HepG2 (cell line): ENCODE measurements around the gene CRY1. TPM values are rescaled to one million over a fixed set of nuclear protein-coding genes. Genes with fewer than 3 reads are reported as not detected.

Experiments
- CREBL2 ChIP-seq: sonication (generic); formaldehyde crosslinking; IDR thresholded peaks from 2 replicates; pipeline ENCODE4 v1.8.1; 2023; ENCODE audit warnings: missing genetic modification reagents, mild to moderate bottlenecking, borderline replicate concordance
- ELF4 ChIP-seq: sonication (generic); formaldehyde crosslinking; IDR thresholded peaks from 2 replicates; pipeline ENCODE4 v1.5.0; 2020; ENCODE audit warnings: missing genetic modification reagents, mild to moderate bottlenecking, moderate library complexity, borderline replicate concordance
- HES4 ChIP-seq: sonication (generic); formaldehyde crosslinking; IDR thresholded peaks from 2 replicates; pipeline ENCODE4 v1.9.0; 2021; ENCODE audit warnings: mild to moderate bottlenecking, missing genetic modification reagents, borderline replicate concordance
- HMGXB3 ChIP-seq: sonication (generic); formaldehyde crosslinking; IDR thresholded peaks from 2 replicates; pipeline ENCODE4 v1.4.0; 2020; ENCODE audit warnings: missing genetic modification reagents, borderline replicate concordance
- KDM5B ChIP-seq: sonication (generic); formaldehyde crosslinking; IDR thresholded peaks from 2 replicates; pipeline ENCODE4 v1.4.0; 2020; ENCODE audit warnings: missing genetic modification reagents, mild to moderate bottlenecking, borderline replicate concordance
- MATR3 ChIP-seq: sonication (generic); formaldehyde crosslinking; IDR thresholded peaks from 2 replicates; pipeline ENCODE4 v1.4.0; 2020; ENCODE audit warnings: missing genetic modification reagents
- NKX3-1 ChIP-seq: sonication (generic); formaldehyde crosslinking; IDR thresholded peaks from 2 replicates; pipeline ENCODE4 v1.5.0; 2020; ENCODE audit warnings: missing genetic modification reagents
- NPAS2 ChIP-seq: sonication (generic); formaldehyde crosslinking; IDR thresholded peaks from 2 replicates; pipeline ENCODE4 v1.8.0; 2022; ENCODE audit warnings: mild to moderate bottlenecking, missing genetic modification reagents, borderline replicate concordance
- RBM22 ChIP-seq: fragments of 200-400 bp; formaldehyde crosslinking; optimal IDR thresholded peaks from 2 replicates; pipeline ENCODE3; 2017; ENCODE audit warnings: mild to moderate bottlenecking, low read length, moderate library complexity
- SMARCC2 ChIP-seq: fragments of 450-650 bp; IDR thresholded peaks from 2 replicates; pipeline ENCODE4 v1.6.1; 2017; ENCODE audit warnings: antibody characterized with exemption, mild to moderate bottlenecking
- SUZ12 ChIP-seq: fragments of 150-350 bp; IDR thresholded peaks from 2 replicates; pipeline ENCODE4 v1.6.1; 2014; ENCODE audit warnings: low read depth, low read length
- TFE3 ChIP-seq: IDR thresholded peaks from 2 replicates; pipeline ENCODE4 v1.6.1; 2016
- ZFAT ChIP-seq: sonication (generic); formaldehyde crosslinking; conservative IDR thresholded peaks from 2 replicates; pipeline ENCODE4 v1.8.1; 2023; ENCODE audit warnings: missing genetic modification reagents, inconsistent platforms
- ZNF230 ChIP-seq: sonication (generic); formaldehyde crosslinking; IDR thresholded peaks from 2 replicates; pipeline ENCODE4 v1.4.0; 2020; ENCODE audit warnings: mild to moderate bottlenecking, missing genetic modification reagents
- ZSCAN29 ChIP-seq: sonication (generic); formaldehyde crosslinking; conservative IDR thresholded peaks from 2 replicates; pipeline ENCODE4 v1.4.0; 2020; ENCODE audit warnings: mild to moderate bottlenecking, missing genetic modification reagents
- polyA plus RNA-seq, 8 experiments: library from polyadenylated mRNA; depleted of rRNA in 3 of 8; stranded (reverse) in 7 of 8; unstranded in 1 of 8; fragments of >200 nt; fragmentation: Illumina TruSeq in 4 of 8; extraction: Trizol in 4 of 8; gene quantifications; 2 replicates each; pipeline versions ENCODE4 v1.2.1 to v1.2.3, GENCODE V29; 2011 to 2016; ENCODE audit warnings: low read depth in 4 of 8, missing spikeins in 1 of 8, mixed read lengths in 1 of 8; ENCODE audit not compliant: insufficient read depth in 1 of 8
- total RNA-seq, 5 experiments: library from RNA; depleted of rRNA; stranded (reverse); fragments of >200 nt; fragmentation: Illumina TruSeq; extraction: Trizol; gene quantifications; 2 replicates each; pipeline ENCODE4 v1.2.3, GENCODE V29; 2016; ENCODE audit warnings: low read depth in 1 of 5
- TF ChIP-seq, protein P1 (sequence below): sonication (generic); formaldehyde crosslinking; IDR thresholded peaks from 2 replicates; pipeline ENCODE4 v1.4.0; 2020; ENCODE audit warnings: missing genetic modification reagents
- TF ChIP-seq, protein P2 (sequence below): sonication (generic); formaldehyde crosslinking; IDR thresholded peaks from 2 replicates; pipeline ENCODE4 v1.4.0; 2020; ENCODE audit warnings: missing genetic modification reagents

The CRY1 gene
- total and polyA plus RNA-seq, 2 of the 13 experiments (the other 11 are each of a cell fraction or from before 2014, with no cell fraction given): 11.4 to 13.9 TPM

DNA sequence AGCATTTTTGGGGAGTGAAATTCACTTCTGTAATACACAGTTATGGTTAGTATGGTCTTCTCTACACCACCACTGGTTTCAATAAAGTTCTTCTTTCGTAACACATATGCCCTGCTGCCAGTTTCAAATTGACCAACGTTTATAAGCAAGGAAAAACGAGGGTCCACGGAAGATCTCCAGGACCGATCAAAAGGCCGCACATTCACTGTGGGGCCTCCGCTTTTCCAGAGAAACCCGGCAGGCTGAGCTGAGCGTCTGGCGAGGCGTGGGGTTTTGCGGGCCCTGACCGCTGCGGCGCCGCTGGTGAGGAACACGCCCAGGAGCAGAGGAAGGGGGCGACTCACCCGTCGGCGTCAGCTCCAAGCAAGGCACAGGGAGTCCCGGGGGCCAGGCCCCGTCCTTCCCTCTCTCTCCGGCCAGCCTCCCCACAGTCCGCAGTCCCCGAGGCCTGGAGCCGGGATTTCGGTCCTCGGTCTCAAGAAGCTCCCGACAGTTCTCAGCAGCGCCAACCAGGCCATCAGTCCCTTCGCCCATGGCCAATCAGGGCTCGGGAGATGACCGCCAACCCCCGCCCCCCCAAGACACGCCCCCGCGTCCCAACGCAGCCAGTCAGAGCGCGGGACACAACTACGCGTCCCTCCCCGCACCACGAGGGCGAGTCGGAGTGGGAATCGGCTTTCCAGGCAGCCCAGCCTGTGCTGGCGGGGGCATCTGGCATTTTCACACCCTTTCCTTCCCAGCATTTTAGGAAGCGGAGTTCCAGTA is 106.5 kb downstream of the CRY1 start, which contains the start of gene MTERF2 (continued):
- TF ChIP-seq SMARCC2: no peak
- 0 out of 2 replicates have a peak, but pooled peaks have one; percentile 86 for TF ChIP-seq HMGXB3
- TF ChIP-seq KDM5B (CRISPR knock-in tag): peak; percentile 85; the same call in 1 of the 2 replicates
- no peak for TF ChIP-seq TFE3
- TF ChIP-seq RBM22: no peak
- TF ChIP-seq MATR3 (CRISPR knock-in tag): no peak
- TF ChIP-seq ZNF230 (CRISPR knock-in tag): peak; percentile 62; the same call in 1 of the 2 replicates
- no peak for TF ChIP-seq ZSCAN29 (CRISPR knock-in tag)
- 0 out of 2 replicates have a peak, but pooled peaks have one; percentile 25 for TF ChIP-seq ZFAT (CRISPR knock-in tag)
- TF ChIP-seq NPAS2: no peak
- TF ChIP-seq SUZ12: no peak
- TF ChIP-seq NKX3-1: peak; percentile 59
- TF ChIP-seq ELF4: no peak
- TF ChIP-seq, protein P1, sequence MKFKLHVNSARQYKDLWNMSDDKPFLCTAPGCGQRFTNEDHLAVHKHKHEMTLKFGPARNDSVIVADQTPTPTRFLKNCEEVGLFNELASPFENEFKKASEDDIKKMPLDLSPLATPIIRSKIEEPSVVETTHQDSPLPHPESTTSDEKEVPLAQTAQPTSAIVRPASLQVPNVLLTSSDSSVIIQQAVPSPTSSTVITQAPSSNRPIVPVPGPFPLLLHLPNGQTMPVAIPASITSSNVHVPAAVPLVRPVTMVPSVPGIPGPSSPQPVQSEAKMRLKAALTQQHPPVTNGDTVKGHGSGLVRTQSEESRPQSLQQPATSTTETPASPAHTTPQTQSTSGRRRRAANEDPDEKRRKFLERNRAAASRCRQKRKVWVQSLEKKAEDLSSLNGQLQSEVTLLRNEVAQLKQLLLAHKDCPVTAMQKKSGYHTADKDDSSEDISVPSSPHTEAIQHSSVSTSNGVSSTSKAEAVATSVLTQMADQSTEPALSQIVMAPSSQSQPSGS (CRISPR knock-in tag): no peak; the same call in 1 of the 2 replicates
- no peak for TF ChIP-seq CREBL2 (CRISPR knock-in tag)
- TF ChIP-seq, protein P2, sequence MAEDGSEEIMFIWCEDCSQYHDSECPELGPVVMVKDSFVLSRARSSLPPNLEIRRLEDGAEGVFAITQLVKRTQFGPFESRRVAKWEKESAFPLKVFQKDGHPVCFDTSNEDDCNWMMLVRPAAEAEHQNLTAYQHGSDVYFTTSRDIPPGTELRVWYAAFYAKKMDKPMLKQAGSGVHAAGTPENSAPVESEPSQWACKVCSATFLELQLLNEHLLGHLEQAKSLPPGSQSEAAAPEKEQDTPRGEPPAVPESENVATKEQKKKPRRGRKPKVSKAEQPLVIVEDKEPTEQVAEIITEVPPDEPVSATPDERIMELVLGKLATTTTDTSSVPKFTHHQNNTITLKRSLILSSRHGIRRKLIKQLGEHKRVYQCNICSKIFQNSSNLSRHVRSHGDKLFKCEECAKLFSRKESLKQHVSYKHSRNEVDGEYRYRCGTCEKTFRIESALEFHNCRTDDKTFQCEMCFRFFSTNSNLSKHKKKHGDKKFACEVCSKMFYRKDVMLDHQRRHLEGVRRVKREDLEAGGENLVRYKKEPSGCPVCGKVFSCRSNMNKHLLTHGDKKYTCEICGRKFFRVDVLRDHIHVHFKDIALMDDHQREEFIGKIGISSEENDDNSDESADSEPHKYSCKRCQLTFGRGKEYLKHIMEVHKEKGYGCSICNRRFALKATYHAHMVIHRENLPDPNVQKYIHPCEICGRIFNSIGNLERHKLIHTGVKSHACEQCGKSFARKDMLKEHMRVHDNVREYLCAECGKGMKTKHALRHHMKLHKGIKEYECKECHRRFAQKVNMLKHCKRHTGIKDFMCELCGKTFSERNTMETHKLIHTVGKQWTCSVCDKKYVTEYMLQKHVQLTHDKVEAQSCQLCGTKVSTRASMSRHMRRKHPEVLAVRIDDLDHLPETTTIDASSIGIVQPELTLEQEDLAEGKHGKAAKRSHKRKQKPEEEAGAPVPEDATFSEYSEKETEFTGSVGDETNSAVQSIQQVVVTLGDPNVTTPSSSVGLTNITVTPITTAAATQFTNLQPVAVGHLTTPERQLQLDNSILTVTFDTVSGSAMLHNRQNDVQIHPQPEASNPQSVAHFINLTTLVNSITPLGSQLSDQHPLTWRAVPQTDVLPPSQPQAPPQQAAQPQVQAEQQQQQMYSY: peak; percentile 93
- peak; percentile 72; the same call in 1 of the 2 replicates for TF ChIP-seq HES4 (CRISPR knock-in tag)
